Thoracic aorta (tissue), 2 donors: ENCODE measurements around the gene SIMC1. TPM values are rescaled to one million over a fixed set of nuclear protein-coding genes. Genes with fewer than 3 reads are reported as not detected.
"Not testable (repeated sequence)": the region's sequence is repeated elsewhere in the genome, so short reads cannot be mapped to it uniquely, and the experiment has no call there.

Source experiments
- ATAC-seq: fragments of 150-250 bp; one replicate; pipeline ENCODE4 v1.8.0; 2017; ENCODE audit warnings: low read depth; ENCODE audit not compliant: insufficient number of reproducible peaks, low FRiP score
- DNase-seq: peaks from one replicate; pipeline ENCODE4 v3.0.0-alpha.2; 2020; ENCODE audit warnings: low spot score
- H3K27ac ChIP-seq, 2 donors: fragments of 200-600 bp; sonication (generic); 1 replicate in 1 of 2; 2 replicates in 1 of 2; pipeline ENCODE4 v1.5.1; 2016; ENCODE audit warnings: mild to moderate bottlenecking in 2 of 2, moderate library complexity in 2 of 2
- H3K27me3 ChIP-seq: fragments of 200-600 bp; sonication (generic); replicated peaks from 2 replicates; pipeline ENCODE4 v1.6.0; 2016; ENCODE audit warnings: mild to moderate bottlenecking; ENCODE audit not compliant: insufficient read depth
- H3K36me3 ChIP-seq: fragments of 200-600 bp; sonication (generic); one replicate; pipeline ENCODE4 v1.5.1; 2016
- H3K4me1 ChIP-seq, 2 donors: fragments of 200-600 bp; sonication (generic); 1 replicate in 1 of 2; 2 replicates in 1 of 2; pipeline versions ENCODE4 v1.5.1 to v1.6.0; 2016; ENCODE audit warnings: low read depth in 2 of 2, mild to moderate bottlenecking in 1 of 2; ENCODE audit not compliant: control insufficient read depth in 1 of 2
- H3K4me3 ChIP-seq: fragments of 200-600 bp; sonication (generic); 2 replicates; pipeline ENCODE4 v1.5.1; 2016; ENCODE audit warnings: mild to moderate bottlenecking
- H3K9me3 ChIP-seq: fragments of 200-600 bp; sonication (generic); 2 replicates; pipeline ENCODE4 v1.5.1; 2016
- CTCF ChIP-seq: fragments of 200-600 bp; sonication (generic); IDR thresholded peaks from one replicate; pipeline ENCODE4 v1.5.1; 2019; ENCODE audit warnings: antibody characterized with exemption
- total RNA-seq, 2 donors: library from RNA; depleted of rRNA; stranded (reverse); fragments of >200 nt; gene quantifications; one replicate each; pipeline versions ENCODE4 v1.1.0 to v1.2.3, GENCODE V29; 2016

The SIMC1 gene
- 10 to 100 TPM; 17.7 to 20.3 TPM for total RNA-seq

GRCh38 chr5:176237971-176238644 is at the start of gene SIMC1:
Gene SIMC1, plus strand, starts transcription at chr5:176238424. Its CDS starts 85 bp downstream, at chr5:176238509.
- H3K4me1 ChIP-seq, H3K27ac ChIP-seq, H3K36me3 ChIP-seq, H3K27me3 ChIP-seq, DNase-seq, H3K9me3 ChIP-seq, ATAC-seq: not testable (repeated sequence)
- peak within 1 kb of the TSS; percentile 69 for H3K4me3 ChIP-seq

GRCh38 chr5:176188506-176189193 is 49.6 kb upstream of the SIMC1 start:
- Histone ChIP-seq H3K36me3 (no peaks in the 10 kb centered on the region), H3K27ac (no peak overlapping the region), H3K4me1 (no peaks in the 10 kb centered on the region), H3K27me3 (no peaks in the 10 kb centered on the region), H3K9me3 (no peaks in the 10 kb centered on the region), H3K4me3 (no peak overlapping the region)
- TF ChIP-seq CTCF = no peak
- no peak for ATAC-seq
- DNase-seq = no peak

- H3K27me3 ChIP-seq = no peaks in the 10 kb centered on the region
- no peaks in the 10 kb centered on the region for H3K36me3 ChIP-seq
- DNase-seq (no peak), ATAC-seq (no peak)
- H3K4me3 ChIP-seq = no peak overlapping the region
- no peak for TF ChIP-seq CTCF
- H3K27ac ChIP-seq = no peak overlapping the region
- no peaks in the 10 kb centered on the region for H3K9me3 ChIP-seq
- no peaks in the 10 kb centered on the region for H3K4me1 ChIP-seq
Measured at GRCh38 chr5:176189857-176190256, 48.4 kb upstream of the SIMC1 start.

DNA sequence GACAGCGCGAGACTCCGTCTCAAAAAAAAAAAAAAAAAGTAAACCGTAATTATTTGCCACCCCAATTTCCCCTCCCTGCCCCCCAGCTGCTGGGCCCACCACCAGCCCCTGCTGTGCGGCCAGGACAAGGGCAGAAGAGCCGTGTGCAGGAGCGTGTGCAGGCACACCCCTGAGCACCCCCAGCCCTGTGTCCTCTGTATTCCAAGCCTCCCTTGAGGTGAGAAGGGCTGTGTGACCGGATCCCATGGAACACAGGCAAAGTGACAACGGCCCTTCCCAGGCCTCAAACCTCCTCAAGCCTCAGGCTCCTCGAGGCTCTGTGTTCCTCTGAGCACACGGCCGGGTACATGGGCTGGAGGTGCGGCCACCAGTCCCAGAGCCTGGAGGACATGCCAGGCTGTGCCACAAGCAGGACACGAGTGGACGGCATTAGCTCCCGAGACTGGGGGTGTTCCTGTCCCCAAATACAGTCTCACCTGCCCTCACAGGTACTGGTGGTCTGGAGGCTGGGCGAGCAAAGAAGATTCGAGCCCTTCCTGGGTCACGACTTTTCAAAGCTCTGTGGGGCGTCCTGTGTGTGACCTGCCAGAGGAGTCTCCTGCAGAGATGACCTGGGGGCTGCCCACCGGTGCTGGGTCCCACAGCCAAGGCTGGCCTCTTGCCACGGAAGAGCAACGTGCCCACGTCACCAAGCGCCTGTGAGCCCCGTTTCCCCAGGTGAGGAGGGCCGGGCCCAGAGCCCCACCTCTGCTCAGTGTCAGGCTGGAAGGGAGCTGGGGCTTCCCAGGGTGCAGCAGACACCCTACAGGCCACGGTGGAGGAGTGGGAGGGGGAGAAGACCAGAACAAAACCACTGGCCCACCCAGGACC is 47.1 kb upstream of the SIMC1 start:
- Histone ChIP-seq H3K27ac (no peak overlapping the region), H3K36me3 (no peaks in the 10 kb centered on the region), H3K9me3 (no peaks in the 10 kb centered on the region), H3K27me3 (no peaks in the 10 kb centered on the region), H3K4me3 (no peak overlapping the region), H3K4me1 (no peaks in the 10 kb centered on the region)
- ATAC-seq (no peak), DNase-seq (no peak)
- TF ChIP-seq CTCF = no peak

GRCh38 chr5:176192094-176192721 is 46.0 kb upstream of the SIMC1 start:
- Histone ChIP-seq H3K27me3 (no peaks in the 10 kb centered on the region), H3K4me3 (no peak overlapping the region), H3K4me1 (no peaks in the 10 kb centered on the region), H3K27ac (no peak overlapping the region), H3K9me3 (no peaks in the 10 kb centered on the region), H3K36me3 (no peaks in the 10 kb centered on the region)
- no peak for ATAC-seq
- no peak for DNase-seq
- TF ChIP-seq CTCF = no peak

GRCh38 chr5:176192722-176193117 is 45.5 kb upstream of the SIMC1 start:
- not testable (repeated sequence) for H3K4me3 ChIP-seq, H3K27me3 ChIP-seq, DNase-seq, H3K27ac ChIP-seq, H3K36me3 ChIP-seq, H3K4me1 ChIP-seq, H3K9me3 ChIP-seq, ATAC-seq

DNA sequence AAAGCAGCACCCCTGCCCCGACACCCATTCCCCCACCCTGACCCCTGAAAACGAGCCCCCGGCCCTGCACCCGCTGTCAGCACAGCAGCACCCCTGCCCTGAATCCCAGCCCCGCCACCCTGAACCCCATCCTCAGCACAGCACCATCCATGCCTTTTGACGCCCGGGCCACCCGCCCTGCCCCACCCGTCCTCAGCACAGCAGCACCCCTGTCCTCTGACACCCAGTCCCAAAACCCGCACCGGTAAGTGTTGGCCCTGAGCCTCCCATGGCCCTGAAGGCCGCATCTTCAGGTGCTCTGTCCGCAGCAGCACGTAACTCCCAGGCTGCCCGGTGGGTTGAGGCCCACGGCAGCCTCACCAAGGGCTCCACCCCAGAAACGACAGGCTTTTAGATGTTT is 44.6 kb upstream of the SIMC1 start:
- not testable (repeated sequence) for DNase-seq, H3K27ac ChIP-seq, ATAC-seq, H3K9me3 ChIP-seq, H3K4me1 ChIP-seq, H3K27me3 ChIP-seq, H3K4me3 ChIP-seq, H3K36me3 ChIP-seq
